Measurements from ENCODE around the gene EPHA6. TPM values are rescaled to one million over a fixed set of nuclear protein-coding genes. Genes with fewer than 3 reads are reported as not detected.

EPHA6 gene
- total and polyA plus RNA-seq, 9 of the 15 experiments (the other 6 are each of a cell fraction or from before 2014, with no cell fraction given) = not detected

DNA sequence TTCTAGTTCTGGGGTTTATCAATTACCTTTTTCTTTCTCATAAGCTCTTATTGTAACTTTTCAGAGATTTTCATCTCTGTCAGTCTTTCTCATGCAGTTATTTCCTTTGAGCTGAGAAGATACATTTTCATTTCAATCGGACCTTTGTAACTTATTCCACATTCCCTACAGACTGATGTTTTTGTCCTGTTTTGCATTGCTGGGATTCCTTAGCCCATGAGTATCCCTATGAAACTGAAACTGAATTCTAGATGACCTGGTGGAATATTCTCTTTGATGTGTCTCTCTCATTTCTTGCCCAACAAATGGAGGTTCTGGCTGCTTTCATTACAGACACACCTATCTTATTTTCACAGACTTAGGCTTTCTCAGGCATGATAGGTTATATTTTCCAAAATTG lies 10.5 kb upstream of the EPHA6 start:
- no peaks in the 10 kb centered on the region for H3K27me3 ChIP-seq (ENCODE audit: control insufficient read depth in 2 of 2, insufficient read depth in 2 of 2, low read length in 2 of 2)
- CTCF ChIA-PET (ENCODE audit: low intra/inter-chr PET ratio) = no interaction called here
- H3K9me3 ChIP-seq (replicated peaks; ENCODE audit: control insufficient read depth, insufficient read depth, low read depth, low read length) = no peaks in the 10 kb centered on the region
- H4K20me1 ChIP-seq (replicated peaks; ENCODE audit: control insufficient read depth, insufficient read depth, low read length) = no peaks in the 10 kb centered on the region
- H3K4me1 ChIP-seq (replicated peaks in 1 of 2; ENCODE audit: control insufficient read depth in 2 of 2, insufficient read depth in 2 of 2, low read length in 2 of 2) = no peaks in the 10 kb centered on the region
- H3K36me3 ChIP-seq (ENCODE audit: control insufficient read depth, insufficient read depth, low read length) = no peaks in the 10 kb centered on the region
- no peak overlapping the region for H3K4me2 ChIP-seq (ENCODE audit: insufficient read depth, low read length)
- DNase-seq (ENCODE audit: extremely low read depth in 1 of 4, low spot score in 3 of 4) (no peak), FAIRE-seq (no peak), ATAC-seq (no peak)
- TF ChIP-seq, protein P1, sequence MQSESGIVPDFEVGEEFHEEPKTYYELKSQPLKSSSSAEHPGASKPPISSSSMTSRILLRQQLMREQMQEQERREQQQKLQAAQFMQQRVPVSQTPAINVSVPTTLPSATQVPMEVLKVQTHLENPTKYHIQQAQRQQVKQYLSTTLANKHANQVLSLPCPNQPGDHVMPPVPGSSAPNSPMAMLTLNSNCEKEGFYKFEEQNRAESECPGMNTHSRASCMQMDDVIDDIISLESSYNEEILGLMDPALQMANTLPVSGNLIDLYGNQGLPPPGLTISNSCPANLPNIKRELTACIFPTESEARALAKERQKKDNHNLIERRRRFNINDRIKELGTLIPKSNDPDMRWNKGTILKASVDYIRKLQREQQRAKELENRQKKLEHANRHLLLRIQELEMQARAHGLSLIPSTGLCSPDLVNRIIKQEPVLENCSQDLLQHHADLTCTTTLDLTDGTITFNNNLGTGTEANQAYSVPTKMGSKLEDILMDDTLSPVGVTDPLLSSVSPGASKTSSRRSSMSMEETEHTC (IDR thresholded peaks at IDR 0.05) = no peak
- TF ChIP-seq RBFOX2 (IDR thresholded peaks at IDR 0.05; ENCODE audit: low read depth, low read length) = no peak
- no peak for TF ChIP-seq OTX1 (CRISPR knock-in tag; IDR thresholded peaks at IDR 0.05)
- TF ChIP-seq ZNF124 (CRISPR knock-in tag; IDR thresholded peaks at IDR 0.05) = no peak
- TF ChIP-seq, protein P2, sequence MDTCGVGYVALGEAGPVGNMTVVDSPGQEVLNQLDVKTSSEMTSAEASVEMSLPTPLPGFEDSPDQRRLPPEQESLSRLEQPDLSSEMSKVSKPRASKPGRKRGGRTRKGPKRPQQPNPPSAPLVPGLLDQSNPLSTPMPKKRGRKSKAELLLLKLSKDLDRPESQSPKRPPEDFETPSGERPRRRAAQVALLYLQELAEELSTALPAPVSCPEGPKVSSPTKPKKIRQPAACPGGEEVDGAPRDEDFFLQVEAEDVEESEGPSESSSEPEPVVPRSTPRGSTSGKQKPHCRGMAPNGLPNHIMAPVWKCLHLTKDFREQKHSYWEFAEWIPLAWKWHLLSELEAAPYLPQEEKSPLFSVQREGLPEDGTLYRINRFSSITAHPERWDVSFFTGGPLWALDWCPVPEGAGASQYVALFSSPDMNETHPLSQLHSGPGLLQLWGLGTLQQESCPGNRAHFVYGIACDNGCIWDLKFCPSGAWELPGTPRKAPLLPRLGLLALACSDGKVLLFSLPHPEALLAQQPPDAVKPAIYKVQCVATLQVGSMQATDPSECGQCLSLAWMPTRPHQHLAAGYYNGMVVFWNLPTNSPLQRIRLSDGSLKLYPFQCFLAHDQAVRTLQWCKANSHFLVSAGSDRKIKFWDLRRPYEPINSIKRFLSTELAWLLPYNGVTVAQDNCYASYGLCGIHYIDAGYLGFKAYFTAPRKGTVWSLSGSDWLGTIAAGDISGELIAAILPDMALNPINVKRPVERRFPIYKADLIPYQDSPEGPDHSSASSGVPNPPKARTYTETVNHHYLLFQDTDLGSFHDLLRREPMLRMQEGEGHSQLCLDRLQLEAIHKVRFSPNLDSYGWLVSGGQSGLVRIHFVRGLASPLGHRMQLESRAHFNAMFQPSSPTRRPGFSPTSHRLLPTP (IDR thresholded peaks at IDR 0.05; ENCODE audit: borderline replicate concordance, extremely low read depth, insufficient read length) = no peak
- no peak for TF ChIP-seq NONO (IDR thresholded peaks at IDR 0.05; ENCODE audit: low read depth in 2 of 2, low read length in 1 of 2)
- TF ChIP-seq E2F6 (IDR thresholded peaks at IDR 0.05; ENCODE audit: borderline replicate concordance in 1 of 2, extremely low read depth in 1 of 2, insufficient read depth in 1 of 2, insufficient read length in 1 of 2, low read depth in 1 of 2, low read length in 1 of 2, poor library complexity in 1 of 2, severe bottlenecking in 1 of 2) = no peak
- TF ChIP-seq, protein P3, sequence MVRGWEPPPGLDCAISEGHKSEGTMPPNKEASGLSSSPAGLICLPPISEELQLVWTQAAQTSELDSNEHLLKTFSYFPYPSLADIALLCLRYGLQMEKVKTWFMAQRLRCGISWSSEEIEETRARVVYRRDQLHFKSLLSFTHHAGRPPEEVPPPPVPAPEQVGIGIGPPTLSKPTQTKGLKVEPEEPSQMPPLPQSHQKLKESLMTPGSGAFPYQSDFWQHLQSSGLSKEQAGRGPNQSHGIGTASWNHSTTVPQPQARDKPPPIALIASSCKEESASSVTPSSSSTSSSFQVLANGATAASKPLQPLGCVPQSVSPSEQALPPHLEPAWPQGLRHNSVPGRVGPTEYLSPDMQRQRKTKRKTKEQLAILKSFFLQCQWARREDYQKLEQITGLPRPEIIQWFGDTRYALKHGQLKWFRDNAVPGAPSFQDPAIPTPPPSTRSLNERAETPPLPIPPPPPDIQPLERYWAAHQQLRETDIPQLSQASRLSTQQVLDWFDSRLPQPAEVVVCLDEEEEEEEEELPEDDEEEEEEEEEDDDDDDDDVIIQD (CRISPR knock-in tag; IDR thresholded peaks at IDR 0.05) = no peak
- no peak for TF ChIP-seq GTF2A2 (tag; IDR thresholded peaks at IDR 0.05)
- H3K9ac ChIP-seq (ENCODE audit: insufficient read depth in 1 of 2, low read depth in 2 of 2, low read length in 2 of 2) = no peak overlapping the region
- H3K27ac ChIP-seq (ENCODE audit: extremely low read depth, low read depth, low read length) = no peak overlapping the region
- no peak overlapping the region for H3K4me3 ChIP-seq
- H2AFZ ChIP-seq (ENCODE audit: low read depth, low read length) = no peak overlapping the region
- H3K79me2 ChIP-seq (ENCODE audit: control insufficient read depth, insufficient read depth, low read length) = no peaks in the 10 kb centered on the region
- H3K9me1 ChIP-seq (ENCODE audit: control insufficient read depth, insufficient read depth, low read length) = no peaks in the 10 kb centered on the region
- no TSS peak for BruUV-seq (replicated peaks)
- in situ Hi-C loops (cut with MboI) (no loop called here), intact Hi-C loops (cut with micrococcal nuclease) (no loop called here)
- 0% methylated on average over 1 of the region's 1 CpG for WGBS (ENCODE audit: insufficient coverage, low coverage, missing lambda C conversion rate)
- POLR2A ChIA-PET = no interaction called here

All from K562 (cell line).